DMS79 (cell line): ENCODE measurements around the gene AUNIP.
A peak's percentile ranks its signal among the peaks of the same experiment; 100 is the strongest.

Experiments
- DNase-seq: peaks from one replicate; lab custom pipeline; 2025; lab: John Stamatoyannopoulos, UW

The AUNIP gene

DNA sequence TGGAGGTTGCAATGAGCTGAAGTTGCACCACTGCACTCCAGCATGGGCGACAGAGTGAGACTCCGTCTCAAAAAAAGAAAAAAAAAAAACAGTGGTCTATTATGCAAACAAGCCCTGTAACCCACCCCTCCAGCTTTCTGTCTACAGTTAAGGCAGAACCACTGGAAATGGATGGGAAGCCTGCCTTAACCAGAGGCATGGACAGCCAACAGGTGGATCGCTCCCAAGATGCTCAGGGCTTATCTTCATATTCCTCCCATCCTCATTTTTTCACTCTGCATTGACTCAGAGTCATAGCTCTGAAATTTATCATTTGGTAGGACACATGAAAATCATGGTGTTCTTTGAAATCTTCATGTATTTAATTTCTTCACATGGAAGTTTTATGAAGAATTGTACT is 30.8 kb downstream of the AUNIP start:
- DNase-seq: no peak

DNA sequence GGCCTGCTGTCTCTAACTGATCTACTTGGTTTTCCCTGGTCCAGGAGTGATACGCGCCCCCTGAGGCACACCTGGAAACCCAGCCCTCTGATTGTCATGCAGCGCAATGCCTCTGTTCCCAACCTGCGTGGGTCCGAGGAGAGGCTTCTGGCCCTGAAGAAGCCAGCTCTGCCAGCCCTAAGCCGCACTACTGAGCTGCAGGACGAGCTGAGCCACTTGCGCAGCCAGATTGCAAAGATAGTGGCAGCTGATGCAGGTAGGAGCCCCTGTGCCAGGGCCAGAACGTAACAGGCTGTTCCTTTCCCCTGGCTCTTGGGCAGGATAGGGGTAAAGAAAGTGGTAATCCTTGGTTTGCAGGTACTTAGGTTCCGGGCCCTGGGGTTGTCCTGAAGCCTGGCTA is 32.7 kb downstream of the AUNIP start:
- DNase-seq: no peak

DNA sequence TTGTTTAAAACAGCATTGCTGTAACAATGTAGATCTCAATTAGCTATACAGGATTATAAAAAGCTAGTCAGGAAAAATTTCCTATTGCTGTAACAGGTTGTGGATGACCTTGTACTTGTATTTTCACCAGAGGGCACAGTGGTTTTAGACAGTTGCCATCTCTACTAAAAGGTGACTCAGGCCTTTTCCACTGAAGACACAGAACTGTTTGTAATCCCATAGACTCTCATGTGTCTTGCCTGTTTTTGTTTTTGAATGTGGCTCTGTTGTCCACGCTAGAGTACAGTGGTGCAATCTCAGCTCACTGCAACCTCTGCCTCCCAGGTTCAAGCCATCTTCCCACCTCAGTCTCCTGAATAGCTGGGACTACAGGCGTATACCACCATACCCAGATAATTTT is 33.7 kb downstream of the AUNIP start:
- no peak for DNase-seq

DNA sequence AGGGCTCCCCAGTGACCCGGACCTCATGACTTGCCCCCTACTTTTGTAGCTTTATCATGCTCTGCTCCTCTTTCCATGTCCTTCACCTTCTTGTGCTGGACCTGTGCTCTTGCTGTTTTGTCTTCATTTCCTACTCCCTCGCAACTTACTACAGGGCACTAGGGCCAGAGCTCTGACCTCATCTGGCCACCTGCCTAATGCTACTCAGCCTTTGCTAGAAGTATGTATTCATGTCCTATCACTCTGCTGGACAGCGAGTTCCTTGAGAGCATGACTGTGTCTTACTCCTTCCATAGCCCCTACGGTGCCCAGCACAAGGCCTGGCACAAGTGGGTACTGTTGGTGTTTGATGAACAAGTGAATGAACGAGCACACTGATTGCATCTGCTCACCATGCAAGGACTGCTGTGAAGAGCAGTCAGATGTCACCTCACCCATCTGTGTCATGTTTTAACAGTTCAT is 37.6 kb downstream of the AUNIP start:
- no peak for DNase-seq

DNA sequence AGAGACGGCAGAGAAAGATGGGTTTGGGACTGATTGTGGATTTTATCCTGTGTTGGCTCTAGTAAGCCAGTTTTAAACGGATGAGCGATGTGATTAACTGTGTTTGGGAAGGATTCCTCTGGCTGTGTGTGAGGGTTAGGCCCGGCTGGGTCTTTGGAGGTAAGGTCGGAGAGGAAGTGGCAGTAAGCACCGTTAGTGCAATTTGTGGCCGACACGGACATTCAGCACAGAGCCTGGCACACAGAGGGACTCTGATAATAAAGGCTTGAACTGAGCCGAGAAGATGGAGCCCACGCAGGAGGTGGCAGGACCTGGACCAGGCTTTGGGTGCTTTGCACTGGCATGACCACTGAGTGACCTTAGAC is 38.2 kb downstream of the AUNIP start:
- no peak for DNase-seq

DNA sequence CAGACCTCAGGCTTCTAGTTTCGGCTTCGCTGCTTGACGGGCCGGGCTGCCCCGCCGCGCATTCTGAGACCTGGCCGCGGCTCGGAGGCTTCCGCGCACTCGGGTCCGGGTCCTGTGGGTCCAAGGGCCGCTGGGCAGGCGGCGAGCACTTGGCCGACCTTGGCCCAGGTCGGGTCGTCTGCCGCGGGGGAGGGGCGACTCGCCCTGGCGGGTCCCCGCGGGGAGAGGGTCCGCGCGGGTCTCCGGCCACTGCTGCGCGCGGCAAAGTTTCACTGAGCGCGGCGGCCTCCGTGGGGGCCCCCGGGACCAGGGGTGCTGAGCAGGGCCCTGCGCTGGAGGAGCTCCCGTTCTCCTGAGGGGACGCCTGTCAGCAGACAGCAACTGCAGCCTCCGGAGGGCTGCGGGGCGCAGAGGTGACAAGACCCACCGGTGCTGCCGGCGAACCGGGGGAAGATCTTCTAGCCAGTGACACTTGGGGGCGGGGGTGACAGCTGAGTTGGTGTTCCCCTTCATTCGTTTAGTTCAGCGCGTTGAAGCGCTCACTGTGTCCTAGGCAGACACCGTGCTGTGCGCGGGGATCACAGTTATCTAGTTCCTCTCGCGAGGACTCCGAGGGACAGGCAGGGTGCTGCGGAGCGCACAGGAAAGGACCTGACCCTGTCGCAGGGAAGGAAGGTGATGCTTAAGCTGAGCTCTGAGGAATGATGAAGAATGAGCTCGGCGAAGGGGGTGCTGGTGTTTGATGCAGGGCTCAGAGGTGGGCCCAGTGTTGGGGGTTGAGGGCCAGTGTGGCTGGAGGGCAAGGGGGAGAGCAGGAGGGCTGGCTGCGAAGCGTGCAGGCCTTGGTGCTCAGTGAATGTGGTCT is 38.8 kb downstream of the AUNIP start:
- DNase-seq: peak; percentile 41

DNA sequence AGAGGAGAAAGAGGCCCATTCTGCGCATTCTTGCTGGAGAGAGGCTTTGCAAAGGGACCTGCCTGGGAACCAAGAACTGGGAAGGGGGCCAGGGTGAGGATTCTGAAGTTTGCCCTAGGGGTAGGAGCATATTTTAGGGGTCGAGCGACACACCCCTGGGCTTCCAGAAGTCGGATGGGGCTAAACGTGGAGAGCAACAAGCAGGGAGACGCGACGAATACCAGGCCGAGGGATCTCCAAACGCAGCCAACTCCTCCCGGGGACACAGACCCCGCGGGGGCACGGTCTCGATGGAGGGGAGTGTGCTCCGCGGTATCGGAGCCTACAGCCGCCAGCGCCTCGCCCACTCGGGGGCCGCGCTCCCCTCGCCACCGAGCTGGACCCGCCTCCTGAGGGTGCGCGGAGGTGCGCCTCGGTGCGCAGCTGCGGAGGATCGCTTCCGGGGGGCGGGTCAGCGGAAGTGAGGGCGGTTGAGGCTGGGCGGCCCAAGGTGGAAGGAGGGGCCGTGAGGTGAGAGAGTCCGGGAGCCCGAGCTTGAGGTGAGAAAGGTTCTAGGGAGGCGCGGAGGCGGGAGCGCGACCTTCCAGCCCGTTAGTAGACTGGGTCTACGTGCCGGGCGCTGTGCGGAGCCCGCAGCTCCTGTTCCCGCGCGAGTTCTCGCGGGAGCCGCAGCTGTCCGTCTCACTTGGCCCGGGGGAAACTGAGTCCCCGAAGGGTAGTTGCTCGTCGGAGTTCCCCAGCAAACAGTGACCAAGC is 39.6 kb downstream of the AUNIP start, which contains the start of gene MTFR1L:
MTFR1L (plus strand) TSS at position 464 of the 756 bp plus-strand sequence. CDS start 3,151 bp downstream, outside the sequence.
- peak; percentile 73 for DNase-seq

DNA sequence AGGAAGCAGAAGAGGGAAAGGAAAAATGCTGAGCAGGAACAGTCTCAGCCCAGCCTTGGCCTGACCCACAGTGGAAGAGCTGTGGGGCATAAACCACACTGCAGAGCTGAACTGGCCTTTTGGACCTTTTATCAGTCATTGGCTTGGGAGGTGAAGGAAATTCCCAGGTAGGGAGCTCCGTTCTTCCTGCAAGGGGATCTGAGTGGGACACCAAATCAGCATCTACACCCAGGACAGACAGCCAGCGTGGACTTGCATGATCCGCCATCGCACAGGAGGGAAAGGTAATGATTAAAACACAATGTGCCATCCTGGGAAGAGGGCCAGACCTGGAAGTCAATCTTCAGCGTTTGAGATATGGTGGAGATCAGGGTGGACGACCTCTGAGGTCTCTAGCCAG is 40.7 kb downstream of the AUNIP start:
- no peak for DNase-seq

DNA sequence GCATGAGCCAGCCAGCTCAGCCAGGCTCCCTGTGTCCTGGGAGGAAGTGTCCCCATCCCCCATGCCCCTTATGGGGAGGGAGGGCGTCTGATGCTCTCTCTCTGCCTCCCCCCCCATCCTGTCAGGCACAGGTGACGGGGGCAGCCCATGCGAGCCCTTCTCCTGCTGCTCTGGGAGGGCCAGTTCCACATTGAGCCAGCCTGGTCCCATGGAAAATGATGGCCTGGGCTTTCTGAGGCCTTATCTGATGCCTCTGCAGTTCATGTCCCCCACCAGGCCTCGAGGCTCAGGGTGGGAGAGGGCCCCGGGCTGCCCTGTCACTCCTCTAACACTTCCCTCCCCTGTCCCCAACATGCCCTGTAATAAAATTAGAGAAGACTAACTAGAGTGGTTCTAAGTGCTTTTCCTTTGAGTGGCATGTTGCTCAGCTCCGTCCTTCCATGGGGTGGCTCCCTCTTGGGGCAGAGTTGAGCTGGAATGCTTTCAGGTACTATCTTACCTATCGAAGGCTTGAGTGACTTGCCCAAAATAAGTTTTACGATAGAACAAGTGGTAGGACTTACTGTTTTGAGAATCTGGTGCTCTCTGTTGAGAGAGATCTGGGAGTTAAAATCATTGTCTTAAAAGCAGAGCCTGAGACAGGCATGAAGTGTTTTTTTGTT is 41.3 kb downstream of the AUNIP start:
- peak; percentile 34 for DNase-seq

DNA sequence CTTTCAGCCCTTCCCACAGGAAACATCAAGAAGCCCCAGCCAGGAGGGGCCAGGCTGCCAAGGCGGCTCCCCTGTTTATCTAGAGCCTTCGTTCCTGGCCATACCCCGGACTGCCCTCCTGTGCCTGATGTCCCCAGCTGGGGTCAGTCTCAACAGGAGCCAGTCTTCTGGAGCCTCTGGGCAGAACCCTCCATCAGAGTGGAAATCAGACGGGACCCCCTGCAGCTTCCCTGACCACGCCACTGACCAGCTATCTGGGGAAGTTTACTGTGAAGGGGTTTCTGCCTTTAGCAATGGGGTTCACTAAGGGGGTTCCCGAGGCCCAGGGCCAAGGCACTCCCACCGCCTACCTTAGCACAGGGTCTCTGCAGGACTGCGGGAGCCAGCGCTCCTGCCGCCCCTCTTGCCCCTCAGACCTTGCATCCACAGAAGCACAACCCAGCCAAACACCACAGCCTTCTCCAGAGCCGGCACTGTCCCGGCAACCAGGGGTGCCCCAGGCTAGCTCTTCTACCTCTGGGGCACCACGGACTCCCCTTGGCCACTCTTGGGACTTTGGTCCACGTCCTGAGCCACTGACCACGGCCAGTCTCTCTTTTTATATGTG is 43.0 kb downstream of the AUNIP start:
- no peak for DNase-seq

DNA sequence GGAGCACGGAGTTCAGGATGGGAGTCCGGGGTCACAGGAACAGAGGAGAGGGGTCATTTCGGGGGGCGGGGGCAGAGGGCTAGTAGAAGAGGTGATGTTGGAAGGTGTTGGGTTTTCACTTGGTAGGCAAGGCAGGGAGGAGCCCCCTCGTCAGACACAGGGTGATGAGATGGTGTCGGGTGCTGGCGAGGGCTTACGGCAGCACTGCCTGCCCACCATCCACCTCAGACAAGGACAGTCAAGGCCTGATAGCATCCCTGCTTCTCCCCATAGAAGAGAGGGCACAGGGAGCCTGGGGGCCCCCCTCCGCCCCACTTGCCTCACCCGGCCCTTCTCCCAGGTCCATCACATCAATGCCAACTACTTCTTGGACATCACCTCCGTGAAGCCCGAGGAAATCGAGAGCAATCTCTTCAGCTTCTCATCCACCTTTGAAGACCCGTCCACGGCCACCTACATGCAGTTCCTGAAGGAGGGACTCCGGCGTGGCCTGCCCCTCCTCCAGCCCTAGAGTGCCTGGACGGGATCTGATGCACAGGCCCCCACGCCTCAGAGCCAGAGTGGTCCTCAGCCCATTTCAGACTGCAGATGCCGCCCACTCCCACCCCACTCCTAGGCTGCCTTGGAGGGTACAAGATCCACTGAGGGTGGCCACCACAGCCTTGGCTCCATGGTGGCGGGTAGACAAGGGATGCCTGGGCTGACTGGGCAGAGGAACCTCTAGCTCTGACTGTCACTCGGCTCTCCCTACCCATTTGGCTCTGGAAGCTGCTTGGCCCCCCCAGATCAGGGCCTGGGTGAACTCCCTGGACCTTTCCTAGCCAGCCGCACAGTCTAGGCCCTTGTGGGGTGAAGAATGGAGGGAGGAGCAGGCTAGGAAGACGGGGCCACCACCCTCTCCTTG is 43.8 kb downstream of the AUNIP start:
- DNase-seq: no peak

DNA sequence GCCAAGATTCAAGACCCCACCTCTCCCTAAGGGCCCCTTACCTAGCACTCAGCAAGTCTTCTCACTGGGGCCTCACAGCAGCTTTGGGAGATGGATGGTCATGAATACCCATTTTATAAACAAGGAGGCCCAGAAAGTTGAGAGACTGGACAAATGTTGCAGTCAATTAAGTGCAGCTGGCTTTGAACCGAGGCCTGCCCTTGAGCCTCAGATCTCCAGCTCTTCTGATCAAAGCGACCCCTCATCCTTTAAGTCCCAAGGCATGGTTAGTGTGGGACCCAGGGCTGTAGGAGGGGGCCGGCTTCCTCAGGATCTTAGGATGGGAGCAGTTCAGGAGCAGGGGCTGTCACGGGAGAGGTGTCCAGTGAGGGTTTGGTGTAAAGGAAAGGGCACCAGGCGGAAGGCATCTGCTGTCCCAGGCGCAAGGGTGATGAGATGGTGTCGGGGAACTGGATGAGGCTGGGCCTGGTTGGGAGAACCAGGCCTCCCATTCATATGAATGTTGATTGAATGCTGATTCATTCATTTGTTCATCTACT is 44.6 kb downstream of the AUNIP start:
- no peak for DNase-seq

DNA sequence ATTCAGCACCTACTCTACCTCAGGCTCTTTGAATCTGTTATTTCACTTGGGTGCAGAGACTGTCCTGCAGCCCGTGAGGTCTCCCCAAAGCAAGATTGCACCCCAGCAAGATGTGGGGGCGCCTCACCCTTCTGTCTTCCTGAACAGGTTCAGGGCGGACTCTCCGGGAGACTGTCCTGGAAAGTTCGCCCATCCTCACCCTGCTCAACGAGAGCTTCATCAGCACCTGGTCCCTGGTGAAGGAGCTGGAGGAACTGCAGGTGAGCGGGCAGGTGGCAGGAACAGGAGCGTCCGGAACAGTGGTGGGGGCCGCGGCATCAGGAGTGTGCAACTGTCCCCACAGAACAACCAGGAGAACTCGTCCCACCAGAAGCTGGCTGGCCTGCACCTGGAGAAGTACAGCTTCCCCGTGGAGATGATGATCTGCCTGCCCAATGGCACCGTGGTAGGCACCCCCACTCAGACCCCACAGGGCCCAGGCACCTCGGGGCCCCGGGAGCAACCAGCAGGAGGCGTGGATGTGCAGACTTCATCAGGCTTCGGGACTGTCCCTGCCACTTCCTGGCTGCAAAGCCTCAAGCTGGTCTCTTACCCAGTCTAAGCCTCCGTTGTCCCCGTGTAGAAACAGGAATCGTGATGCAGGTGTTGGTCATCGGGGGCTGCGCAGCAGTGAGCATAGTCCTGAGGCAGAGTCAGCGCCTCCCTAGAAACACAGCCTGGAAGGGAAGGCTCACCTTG is 45.4 kb downstream of the AUNIP start:
- DNase-seq: no peak

DNA sequence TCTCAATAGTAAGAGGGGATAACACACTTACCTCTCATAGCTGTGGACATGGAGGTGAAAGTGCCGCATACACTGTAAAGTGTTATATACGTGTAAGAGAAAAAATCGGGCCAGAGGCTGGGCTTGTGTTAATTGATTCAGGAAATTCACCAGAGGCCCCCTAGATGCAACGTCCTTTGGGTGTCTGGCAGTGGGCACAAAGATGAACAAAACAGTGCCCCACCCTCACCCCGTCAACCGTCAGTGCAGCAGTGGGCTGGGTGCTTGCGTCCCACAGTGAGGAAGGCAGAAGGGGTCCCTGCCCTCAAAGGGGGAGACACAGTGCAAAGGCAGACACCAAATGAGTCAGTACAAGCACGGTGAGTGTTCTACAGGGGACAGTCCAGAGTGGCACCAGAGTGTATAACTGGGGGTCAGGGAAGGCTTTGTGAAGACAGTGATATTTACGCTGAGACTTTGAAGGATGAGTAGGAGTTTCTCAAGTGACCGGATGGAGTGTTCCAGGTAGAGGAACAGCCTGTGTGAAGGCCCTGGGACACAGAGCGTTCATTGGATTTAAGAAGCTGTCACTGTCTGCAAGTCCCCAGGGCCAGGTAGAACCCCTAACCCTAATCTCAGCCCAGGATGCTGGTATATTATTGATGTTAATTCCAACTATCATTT is 46.1 kb downstream of the AUNIP start:
- DNase-seq: no peak

DNA sequence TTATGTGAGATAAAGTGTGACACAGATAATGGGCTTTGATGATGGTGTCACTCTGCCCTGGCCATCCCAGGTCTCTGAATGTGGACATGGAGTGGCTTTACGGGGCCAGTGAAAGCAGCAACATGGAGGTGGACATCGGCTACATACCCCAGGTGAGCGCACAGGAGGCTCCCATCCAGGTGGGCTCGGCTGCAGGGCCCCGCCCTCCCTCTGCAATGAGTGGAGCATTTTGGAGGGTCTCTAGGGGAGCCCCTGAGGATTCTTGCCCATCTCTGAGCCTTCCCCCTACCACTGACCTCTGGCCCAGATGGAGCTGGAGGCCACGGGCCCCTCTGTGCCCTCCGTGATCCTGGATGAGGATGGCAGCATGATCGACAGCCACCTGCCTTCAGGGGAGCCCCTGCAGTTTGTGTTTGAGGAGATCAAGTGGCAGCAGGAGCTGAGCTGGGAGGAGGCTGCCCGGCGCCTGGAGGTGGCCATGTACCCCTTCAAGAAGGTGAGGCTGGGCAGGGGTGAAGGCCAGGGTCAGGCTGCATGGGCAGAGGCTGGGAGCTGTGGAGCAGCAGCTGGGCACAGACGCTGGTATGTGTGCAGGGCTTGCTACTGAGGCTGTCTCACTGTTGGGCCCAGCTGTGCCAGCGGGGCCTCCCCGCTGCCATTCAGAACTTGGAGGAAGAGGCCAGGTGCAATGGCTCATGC is 47.7 kb downstream of the AUNIP start:
- no peak for DNase-seq

DNA sequence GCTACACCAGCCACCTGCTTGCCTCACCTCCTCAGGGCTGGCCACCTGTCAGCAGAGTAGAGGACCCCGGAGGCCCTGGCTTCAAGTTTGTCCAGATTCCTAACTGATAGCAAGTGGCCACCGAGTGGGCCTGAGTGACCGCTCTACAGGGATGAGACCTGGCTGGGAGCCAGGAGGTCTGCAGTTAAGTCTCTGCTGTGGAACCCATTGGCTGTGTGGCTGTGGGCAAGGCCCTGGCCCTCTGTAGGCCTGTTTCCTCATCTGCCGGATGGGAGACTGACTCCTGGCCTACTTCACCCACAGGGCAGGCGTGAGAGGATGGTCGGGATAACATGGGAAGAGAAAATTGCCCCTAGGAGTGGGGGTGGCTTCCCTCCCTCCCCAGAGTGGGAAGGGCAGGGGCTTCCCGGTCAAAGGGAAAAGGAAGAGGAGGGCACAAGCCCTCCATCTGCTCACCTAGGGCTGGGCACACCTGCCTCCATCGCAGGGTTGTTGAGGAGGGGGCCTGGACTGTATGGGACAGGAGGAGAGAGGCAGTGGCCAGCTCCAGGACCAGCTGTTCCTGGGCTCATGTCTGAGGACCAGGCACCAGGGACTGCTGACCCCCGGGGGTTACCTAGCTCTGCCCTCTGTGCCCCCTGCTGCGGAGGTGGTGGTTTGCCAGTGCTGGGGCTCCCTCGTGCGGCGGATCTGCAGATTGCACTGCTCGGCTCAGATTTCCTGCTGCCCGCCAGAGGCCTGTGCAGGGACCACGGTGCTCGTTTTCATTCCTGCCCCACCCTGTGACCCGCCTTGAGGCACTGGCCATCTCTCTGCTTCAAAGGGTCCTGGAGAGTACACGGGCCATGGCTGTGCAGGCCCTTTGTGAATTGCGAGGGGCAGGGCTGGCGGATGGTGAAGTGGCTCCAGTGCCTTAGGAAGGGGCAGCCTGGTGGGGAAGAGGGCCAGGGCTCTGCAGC is 48.6 kb downstream of the AUNIP start:
- DNase-seq: peak; percentile 18

DNA sequence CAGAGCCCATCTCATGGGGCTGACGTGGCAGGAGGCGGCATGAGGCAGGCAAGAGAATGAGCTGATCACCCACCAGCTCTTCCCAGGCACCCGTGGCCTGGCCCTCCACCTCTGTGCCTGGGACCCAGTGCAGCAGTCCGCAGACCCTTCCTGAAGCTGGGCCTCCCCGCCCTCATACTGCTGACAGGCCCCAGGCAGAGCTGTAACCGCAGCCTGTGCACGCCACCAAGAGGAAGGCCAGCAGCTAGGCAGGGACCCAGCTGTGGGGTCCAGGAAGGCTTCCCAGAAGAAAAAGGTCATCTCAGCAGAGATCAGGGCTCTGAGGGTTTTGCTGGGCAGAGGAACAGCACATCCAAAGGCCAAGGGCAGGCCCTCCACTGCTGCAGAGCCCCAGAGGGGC is 49.3 kb downstream of the AUNIP start:
- no peak for DNase-seq
